Left ventricle myocardium inferior (tissue), 1 donor: Measurements from ENCODE around the gene MGST3. TPM values are rescaled to one million over a fixed set of nuclear protein-coding genes. Genes with fewer than 3 reads are reported as not detected.
"Not testable (repeated sequence)": the region's sequence is repeated elsewhere in the genome, so short reads cannot be mapped to it uniquely, and the experiment has no call there.

Source experiments
- DNase-seq: peaks from one replicate; pipeline ENCODE4 v3.0.0-alpha.2; 2020
- H3K27ac ChIP-seq: fragments of 200-600 bp; replicated peaks from 2 replicates; pipeline ENCODE4 v1.8.0; 2021
- H3K27me3 ChIP-seq: fragments of 200-600 bp; 2 replicates; pipeline ENCODE4 v1.8.0; 2021; ENCODE audit warnings: low read depth
- H3K36me3 ChIP-seq: fragments of 200-600 bp; 2 replicates; pipeline ENCODE4 v1.8.0; 2021
- H3K4me1 ChIP-seq: fragments of 200-600 bp; 2 replicates; pipeline ENCODE4 v1.8.0; 2021
- H3K4me3 ChIP-seq: fragments of 200-600 bp; 2 replicates; pipeline ENCODE4 v1.8.0; 2021; ENCODE audit warnings: mild to moderate bottlenecking, moderate library complexity
- H3K9me3 ChIP-seq: fragments of 200-600 bp; replicated peaks from 2 replicates; pipeline ENCODE4 v1.8.0; 2021
- CTCF ChIP-seq: fragments of 200-600 bp; IDR thresholded peaks from 2 replicates; pipeline ENCODE4 v1.8.0; 2021; ENCODE audit warnings: antibody characterized with exemption, mild to moderate bottlenecking, borderline replicate concordance
- intact Hi-C: fragments of 100-400 bp; cut with micrococcal nuclease; formaldehyde crosslinking; loops from one replicate; pipeline ENCODE4 v1.11.0; 2022
- total RNA-seq: library from RNA; stranded (reverse); fragmentation: NEBNext Ultra II Directional; extraction: Animal tissue kit (Norgen Biotek cat#: 25700); gene quantifications from one replicate; pipeline ENCODE4 v1.2.1, GENCODE V29; 2021
- donor health status: DM: no; HTN: yes; CAD: no; lungs with severe emphysema.

The MGST3 gene
- total RNA-seq, 1 donor from 2014 or later, result 718 TPM

DNA sequence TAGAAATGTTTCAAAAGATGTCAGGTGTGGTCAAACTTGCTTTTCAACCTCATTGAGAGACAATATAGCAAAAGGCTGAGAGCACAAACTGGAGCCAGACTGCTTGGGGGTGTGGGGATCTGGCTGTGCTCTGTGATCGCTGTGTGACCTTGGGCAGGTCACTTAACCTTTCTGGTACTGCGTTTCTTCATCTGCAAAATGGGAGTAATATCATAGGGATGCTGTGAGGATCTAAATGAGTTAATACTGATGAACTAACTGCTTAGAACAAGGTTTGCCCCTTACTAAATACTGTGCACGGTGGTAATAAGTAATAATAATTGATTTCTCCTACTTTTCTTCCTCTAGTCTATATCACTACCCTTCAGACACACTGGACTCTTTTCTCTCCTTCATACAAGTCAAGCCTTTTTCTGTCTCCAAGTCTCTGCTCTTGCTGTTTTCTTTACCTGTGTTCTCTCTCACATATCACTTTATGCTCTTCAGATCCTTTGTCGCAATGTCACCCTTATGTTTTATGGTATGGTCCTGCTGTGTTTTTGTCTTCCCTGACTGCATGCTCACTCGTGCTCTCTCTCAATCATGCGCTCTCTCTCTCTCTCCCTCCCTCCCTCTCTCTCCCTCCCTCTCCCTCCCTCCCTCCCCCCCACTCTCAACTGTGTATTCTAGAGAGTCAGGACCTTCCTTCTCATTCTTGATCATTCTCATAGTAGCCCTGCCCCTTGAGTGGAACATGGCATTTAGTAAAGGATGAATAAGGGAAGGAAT lies 3.3 kb downstream of the MGST3 start:
- Histone ChIP-seq H3K27ac (peak overlapping the region; percentile 95), H3K27me3 (no peaks in the 10 kb centered on the region), H3K4me3 (peak overlapping the region; percentile 82), H3K36me3 (peaks cover 18% of the 10 kb centered on the region), H3K4me1 (peaks cover 90% of the 10 kb centered on the region), H3K9me3 (no peaks in the 10 kb centered on the region)
- intact Hi-C loops, result no loop called here
- no peak for TF ChIP-seq CTCF
- DNase-seq, result no peak

- no peaks in the 10 kb centered on the region for H3K9me3 ChIP-seq
- H3K4me1 ChIP-seq, result peaks cover 94% of the 10 kb centered on the region
- H3K27ac ChIP-seq, result peak overlapping the region; percentile 43
- H3K36me3 ChIP-seq, result peaks cover 25% of the 10 kb centered on the region
- intact Hi-C loops, result no loop called here
- H3K27me3 ChIP-seq, result no peaks in the 10 kb centered on the region
- DNase-seq, result no peak
- peak overlapping the region; percentile 16 for H3K4me3 ChIP-seq
- TF ChIP-seq CTCF, result no peak
These were observed 4.3 kb downstream of the MGST3 start for GRCh38 chr1:165635329-165635728.

DNA sequence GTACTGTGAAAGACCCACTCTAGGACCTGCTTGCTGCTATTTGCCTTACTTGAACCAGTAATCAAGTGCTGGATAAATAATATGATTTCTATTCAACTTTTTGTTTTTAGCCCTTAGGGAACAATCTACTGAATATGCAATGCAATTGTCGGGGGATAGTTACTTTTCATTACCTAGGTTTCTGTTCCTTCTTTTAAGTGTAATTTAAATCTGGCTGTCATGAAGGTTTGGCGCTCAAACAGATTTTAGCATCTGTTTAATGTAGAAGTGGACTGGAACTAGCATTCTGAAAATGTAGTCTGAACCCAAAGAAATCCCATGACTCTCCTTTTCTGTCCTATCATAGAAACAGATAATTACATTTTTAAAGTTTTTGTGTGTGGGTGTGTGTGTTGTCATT lies 4.8 kb downstream of the MGST3 start:
- H3K9me3 ChIP-seq, result no peaks in the 10 kb centered on the region
- intact Hi-C loops, result no loop called here
- H3K4me3 ChIP-seq, result no peak overlapping the region
- H3K27me3 ChIP-seq, result no peaks in the 10 kb centered on the region
- peaks cover 28% of the 10 kb centered on the region for H3K36me3 ChIP-seq
- peak overlapping the region; percentile 53 for H3K27ac ChIP-seq
- no peak for TF ChIP-seq CTCF
- H3K4me1 ChIP-seq, result peaks cover 96% of the 10 kb centered on the region
- DNase-seq, result no peak

- peaks cover 99% of the 10 kb centered on the region for H3K4me1 ChIP-seq
- intact Hi-C loops, result no loop called here
- no peak overlapping the region for H3K4me3 ChIP-seq
- DNase-seq, result no peak
- H3K9me3 ChIP-seq, result no peaks in the 10 kb centered on the region
- peak overlapping the region; percentile 53 for H3K27ac ChIP-seq
- peaks cover 28% of the 10 kb centered on the region for H3K36me3 ChIP-seq
- no peaks in the 10 kb centered on the region for H3K27me3 ChIP-seq
- TF ChIP-seq CTCF, result no peak
These were observed 6.4 kb downstream of the MGST3 start for GRCh38 chr1:165637427-165637826.

DNA sequence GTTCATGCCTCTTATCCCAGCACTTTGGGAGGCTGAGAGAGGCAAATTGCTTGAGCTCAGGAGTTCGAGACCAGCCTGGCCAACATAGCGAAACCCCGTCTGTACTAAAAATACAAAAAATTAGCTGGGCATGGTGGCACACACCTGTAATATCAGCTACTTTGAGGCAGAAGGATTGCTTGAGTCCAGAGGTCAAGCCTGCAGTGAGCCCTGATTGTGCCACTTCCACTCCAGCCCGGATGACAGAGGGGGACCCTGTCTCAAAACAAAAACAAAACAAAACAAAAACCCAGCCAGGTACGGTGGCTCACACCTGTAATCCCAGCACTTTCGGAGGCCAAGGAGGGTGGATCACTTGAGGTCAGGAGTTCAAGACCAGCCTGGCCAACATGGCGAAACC lies 7.2 kb downstream of the MGST3 start:
- intact Hi-C loops, H3K27me3 ChIP-seq, H3K4me3 ChIP-seq, H3K9me3 ChIP-seq, DNase-seq: not testable (repeated sequence)
- Histone ChIP-seq H3K27ac (peak overlapping the region; percentile 53), H3K4me1 (peaks cover 99% of the 10 kb centered on the region), H3K36me3 (peaks cover 28% of the 10 kb centered on the region)

- no peak for TF ChIP-seq CTCF
- DNase-seq, result no peak
- Histone ChIP-seq H3K9me3 (no peaks in the 10 kb centered on the region), H3K4me3 (no peak overlapping the region), H3K36me3 (peaks cover 28% of the 10 kb centered on the region), H3K4me1 (peaks cover 97% of the 10 kb centered on the region), H3K27me3 (no peaks in the 10 kb centered on the region), H3K27ac (peak overlapping the region; percentile 4)
- intact Hi-C loops, result no loop called here
These were observed 9.0 kb downstream of the MGST3 start for GRCh38 chr1:165639821-165640623.
